ENCODE data around the gene ROBO1. TPM values are rescaled to one million over a fixed set of nuclear protein-coding genes. Genes with fewer than 3 reads are reported as not detected.

The ROBO1 gene
- total and polyA plus RNA-seq, 2 experiments from 2014 or later: 18.8 to 31.9 TPM

- no peaks in the 10 kb centered on the region for H3K36me3 ChIP-seq (ENCODE audit: low read depth)
- H3K9me2 ChIP-seq (ENCODE audit: insufficient read depth): no peaks in the 10 kb centered on the region
- H3K79me2 ChIP-seq (ENCODE audit: insufficient read depth): peaks cover 54% of the 10 kb centered on the region
- no peak for TF ChIP-seq EZH2phosphoT487 (IDR thresholded peaks at IDR 0.05; ENCODE audit: insufficient read depth, low read depth)
- TF ChIP-seq EZH2 (IDR thresholded peaks at IDR 0.05; ENCODE audit: insufficient read depth, poor library complexity, severe bottlenecking): no peak
- H2AFZ ChIP-seq: peak overlapping the region; percentile 60
- no peaks in the 10 kb centered on the region for H3K27me3 ChIP-seq (replicated peaks; ENCODE audit: insufficient read depth)
- H3K4me1 ChIP-seq (ENCODE audit: insufficient read depth): peaks cover 60% of the 10 kb centered on the region
- DNase-seq: peak; percentile 72
- H3K4me2 ChIP-seq (ENCODE audit: unreplicated experiment): peak overlapping the region; percentile 96
- in situ Hi-C loops (cut with MboI): no loop called here
- H3K27ac ChIP-seq: peak overlapping the region; percentile 71
- peak overlapping the region; percentile 70 for H3K4me3 ChIP-seq
- peaks cover 17% of the 10 kb centered on the region; the same call in 1 of the 2 replicates for H3F3A ChIP-seq (ENCODE audit: insufficient read depth)
- no peaks in the 10 kb centered on the region for H3K9me3 ChIP-seq (ENCODE audit: low read depth)
- H4K20me1 ChIP-seq (ENCODE audit: insufficient read depth): no peaks in the 10 kb centered on the region
- peak overlapping the region; percentile 63 for H3K9ac ChIP-seq
- 2 to 4% methylated on average over 7 of the region's 7 CpGs for WGBS, 2 experiments (ENCODE audit: low coverage in 1 of 2, low lambda C conversion rate in 2 of 2, missing lambda C conversion rate in 2 of 2)
Observed at GRCh38 chr3:78974181-78974790, 793.5 kb downstream of the ROBO1 start.

- Histone ChIP-seq H3K9ac (no peak overlapping the region), H3F3A (ENCODE audit: insufficient read depth) (peaks cover 19% of the 10 kb centered on the region; the same call in 1 of the 2 replicates), H2AFZ (no peak overlapping the region), H3K4me3 (no peak overlapping the region), H3K27ac (no peak overlapping the region), H4K20me1 (ENCODE audit: insufficient read depth) (no peaks in the 10 kb centered on the region), H3K27me3 (replicated peaks; ENCODE audit: insufficient read depth) (no peaks in the 10 kb centered on the region), H3K9me3 (ENCODE audit: low read depth) (no peaks in the 10 kb centered on the region), H3K36me3 (ENCODE audit: low read depth) (no peaks in the 10 kb centered on the region), H3K9me2 (ENCODE audit: insufficient read depth) (no peaks in the 10 kb centered on the region), H3K4me1 (ENCODE audit: insufficient read depth) (peaks cover 58% of the 10 kb centered on the region), H3K79me2 (ENCODE audit: insufficient read depth) (peaks cover 54% of the 10 kb centered on the region), H3K4me2 (ENCODE audit: unreplicated experiment) (no peak overlapping the region)
- TF ChIP-seq EZH2 (IDR thresholded peaks at IDR 0.05; ENCODE audit: insufficient read depth, poor library complexity, severe bottlenecking): no peak
- DNase-seq: no peak
- in situ Hi-C loops (cut with MboI): no loop called here
- 95 to 100% methylated on average over 2 of the region's 2 CpGs for WGBS, 2 experiments (ENCODE audit: low coverage in 1 of 2, low lambda C conversion rate in 2 of 2, missing lambda C conversion rate in 2 of 2)
Observed at GRCh38 chr3:78972617-78973301, 795.0 kb downstream of the ROBO1 start.

DNA sequence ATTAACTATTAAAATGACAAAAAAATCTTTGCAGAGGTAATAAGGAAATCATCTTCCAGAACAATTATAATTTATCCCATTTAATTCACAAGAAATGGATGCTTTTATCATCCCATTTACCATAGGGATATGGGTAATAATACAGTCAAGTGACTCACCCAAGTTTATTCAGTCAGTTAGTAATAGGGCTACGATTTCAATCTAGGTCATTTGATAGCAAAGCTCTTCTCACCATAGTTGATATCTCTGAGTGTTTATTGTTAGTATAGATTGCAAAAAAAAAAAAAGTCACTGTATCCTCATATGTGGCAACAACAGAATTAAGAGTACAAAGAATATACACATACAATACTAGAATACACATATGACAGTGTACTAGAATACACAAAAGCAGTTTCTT is 797.1 kb downstream of the ROBO1 start:
- Histone ChIP-seq H3K4me1 (ENCODE audit: insufficient read depth) (peaks cover 44% of the 10 kb centered on the region), H2AFZ (no peak overlapping the region), H3K27me3 (replicated peaks; ENCODE audit: insufficient read depth) (no peaks in the 10 kb centered on the region), H3K4me2 (ENCODE audit: unreplicated experiment) (no peak overlapping the region), H3K4me3 (no peak overlapping the region), H3K9me3 (ENCODE audit: low read depth) (no peaks in the 10 kb centered on the region), H3K79me2 (ENCODE audit: insufficient read depth) (peaks cover 52% of the 10 kb centered on the region), H3K9me2 (ENCODE audit: insufficient read depth) (no peaks in the 10 kb centered on the region), H4K20me1 (ENCODE audit: insufficient read depth) (no peaks in the 10 kb centered on the region), H3K36me3 (ENCODE audit: low read depth) (no peaks in the 10 kb centered on the region), H3K9ac (no peak overlapping the region), H3K27ac (no peak overlapping the region), H3F3A (ENCODE audit: insufficient read depth) (peaks cover 13% of the 10 kb centered on the region; the same call in 1 of the 2 replicates)
- TF ChIP-seq EZH2 (IDR thresholded peaks at IDR 0.05; ENCODE audit: insufficient read depth, poor library complexity, severe bottlenecking) (no peak), EZH2phosphoT487 (IDR thresholded peaks at IDR 0.05; ENCODE audit: insufficient read depth, low read depth) (no peak)
- in situ Hi-C loops (cut with MboI): no loop called here
- 26 to 52% methylated on average over 1 of the region's 1 CpG for whole genome bisulfite sequencing, 2 experiments (ENCODE audit: low coverage in 1 of 2, low lambda C conversion rate in 2 of 2, missing lambda C conversion rate in 2 of 2)
- peak; percentile 37 for DNase-seq

DNA sequence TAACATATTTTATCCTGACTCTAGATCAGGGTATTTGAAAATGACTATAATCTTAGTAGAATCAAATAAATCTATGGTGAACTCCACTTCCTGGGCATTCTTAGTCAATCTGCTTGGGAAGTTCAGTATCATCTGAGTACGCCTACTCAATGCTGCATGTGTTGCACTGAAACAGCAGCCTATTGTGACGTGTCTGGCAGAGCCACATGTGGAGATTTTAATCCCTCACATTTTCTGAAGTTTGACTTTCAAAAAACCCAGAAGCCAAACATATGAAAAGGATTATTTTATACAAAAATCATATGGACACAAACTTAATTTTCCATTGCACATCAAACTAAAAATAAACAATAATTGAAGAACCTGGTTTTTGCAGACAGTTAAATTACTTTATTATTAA is 798.3 kb downstream of the ROBO1 start:
- Histone ChIP-seq H3K36me3 (ENCODE audit: low read depth) (no peaks in the 10 kb centered on the region), H3F3A (ENCODE audit: insufficient read depth) (peaks cover 12% of the 10 kb centered on the region; the same call in 1 of the 2 replicates), H3K4me3 (peak overlapping the region; percentile 15; the same call in 1 of the 2 replicates), H4K20me1 (ENCODE audit: insufficient read depth) (no peaks in the 10 kb centered on the region), H3K9me2 (ENCODE audit: insufficient read depth) (no peaks in the 10 kb centered on the region), H3K9ac (peak overlapping the region; percentile 59), H3K79me2 (ENCODE audit: insufficient read depth) (peaks cover 46% of the 10 kb centered on the region), H3K4me2 (ENCODE audit: unreplicated experiment) (peak overlapping the region; percentile 36), H3K9me3 (ENCODE audit: low read depth) (no peaks in the 10 kb centered on the region), H3K27me3 (replicated peaks; ENCODE audit: insufficient read depth) (no peaks in the 10 kb centered on the region), H3K27ac (peak overlapping the region; percentile 72), H2AFZ (peak overlapping the region; percentile 47; the same call in 1 of the 2 replicates), H3K4me1 (ENCODE audit: insufficient read depth) (peaks cover 36% of the 10 kb centered on the region)
- peak; percentile 92 for DNase-seq
- in situ Hi-C loops (cut with MboI): no loop called here
- 8 to 16% methylated on average over 2 of the region's 2 CpGs for WGBS, 2 experiments (ENCODE audit: low coverage in 1 of 2, low lambda C conversion rate in 2 of 2, missing lambda C conversion rate in 2 of 2)
- TF ChIP-seq EZH2phosphoT487 (IDR thresholded peaks at IDR 0.05; ENCODE audit: insufficient read depth, low read depth) (no peak), EZH2 (IDR thresholded peaks at IDR 0.05; ENCODE audit: insufficient read depth, poor library complexity, severe bottlenecking) (no peak)
